Effector memory CD4-positive, alpha-beta T cell (primary cell): Measurements from ENCODE around the gene ANK3.

Experiments used
- DNase-seq, 3 donors: peaks; one replicate each; pipeline ENCODE4 v3.0.0-alpha.2; 2020
- H3K27ac ChIP-seq: 2 replicates; pipeline ENCODE4 v1.7.0; 2013; ENCODE audit warnings: mild to moderate bottlenecking, low read length, moderate library complexity; ENCODE audit not compliant: insufficient read depth, poor library complexity, severe bottlenecking
- H3K27me3 ChIP-seq: replicated peaks from 2 replicates; pipeline ENCODE4 v1.7.0; 2013; ENCODE audit warnings: mild to moderate bottlenecking, low read length; ENCODE audit not compliant: insufficient read depth, control insufficient read depth, poor library complexity, severe bottlenecking
- H3K36me3 ChIP-seq: 2 replicates; pipeline ENCODE4 v1.7.0; 2013; ENCODE audit warnings: mild to moderate bottlenecking, low read length, moderate library complexity; ENCODE audit not compliant: control insufficient read depth, insufficient read depth
- H3K4me1 ChIP-seq: 2 replicates; pipeline ENCODE4 v1.7.0; 2013; ENCODE audit warnings: low read length, mild to moderate bottlenecking; ENCODE audit not compliant: control insufficient read depth, insufficient read depth, poor library complexity, severe bottlenecking
- H3K4me3 ChIP-seq: 2 replicates; pipeline ENCODE4 v1.7.0; 2013; ENCODE audit warnings: low read length, low read depth, mild to moderate bottlenecking; ENCODE audit not compliant: insufficient read depth, poor library complexity, severe bottlenecking
- H3K9me3 ChIP-seq: 2 replicates; pipeline ENCODE4 v1.7.0; 2013; ENCODE audit warnings: mild to moderate bottlenecking, low read length, moderate library complexity; ENCODE audit not compliant: control insufficient read depth

ANK3 gene

GRCh38 chr10:60254776-60255175 is 134.9 kb downstream of the ANK3 start:
- no peak for DNase-seq
- Histone ChIP-seq H3K27me3 (no peaks in the 10 kb centered on the region), H3K4me1 (no peaks in the 10 kb centered on the region), H3K36me3 (no peaks in the 10 kb centered on the region), H3K4me3 (no peak overlapping the region), H3K9me3 (no peaks in the 10 kb centered on the region), H3K27ac (no peak overlapping the region)

- H3K4me1 ChIP-seq = no peaks in the 10 kb centered on the region
- H3K27ac ChIP-seq = no peak overlapping the region
- no peaks in the 10 kb centered on the region for H3K9me3 ChIP-seq
- H3K27me3 ChIP-seq = no peaks in the 10 kb centered on the region
- no peaks in the 10 kb centered on the region for H3K36me3 ChIP-seq
- DNase-seq = no peak
- H3K4me3 ChIP-seq = no peak overlapping the region
Measured at GRCh38 chr10:60253484-60253883, 136.2 kb downstream of the ANK3 start.

- DNase-seq = no peak
- Histone ChIP-seq H3K4me1 (no peaks in the 10 kb centered on the region), H3K27ac (no peak overlapping the region), H3K27me3 (no peaks in the 10 kb centered on the region), H3K36me3 (no peaks in the 10 kb centered on the region), H3K4me3 (no peak overlapping the region), H3K9me3 (no peaks in the 10 kb centered on the region)
Measured at GRCh38 chr10:60252688-60253087, 137.0 kb downstream of the ANK3 start.

- no peaks in the 10 kb centered on the region for H3K36me3 ChIP-seq
Measured at GRCh38 chr10:60246382-60246781, 143.3 kb downstream of the ANK3 start.

GRCh38 chr10:60239228-60239627 is 150.4 kb downstream of the ANK3 start:
- H3K4me1 ChIP-seq = peaks cover 7% of the 10 kb centered on the region

More at GRCh38 chr10:60246382-60246781, 143.3 kb downstream of the ANK3 start:
- Histone ChIP-seq H3K4me1 (no peaks in the 10 kb centered on the region), H3K27ac (no peak overlapping the region), H3K27me3 (no peaks in the 10 kb centered on the region), H3K4me3 (no peak overlapping the region), H3K9me3 (no peaks in the 10 kb centered on the region)
- no peak for DNase-seq

GRCh38 chr10:60238759-60239100 is 150.9 kb downstream of the ANK3 start:
- Histone ChIP-seq H3K27ac (no peak overlapping the region), H3K4me3 (no peak overlapping the region)

More at GRCh38 chr10:60239228-60239627, 150.4 kb downstream of the ANK3 start:
- no peak overlapping the region for H3K4me3 ChIP-seq
- H3K36me3 ChIP-seq = no peaks in the 10 kb centered on the region
- H3K27me3 ChIP-seq = no peaks in the 10 kb centered on the region
- no peak for DNase-seq
- H3K9me3 ChIP-seq = no peaks in the 10 kb centered on the region
- no peak overlapping the region for H3K27ac ChIP-seq

GRCh38 chr10:60237977-60238758 is 151.5 kb downstream of the ANK3 start:
- peaks cover 7% of the 10 kb centered on the region for H3K4me1 ChIP-seq
- DNase-seq = no peak
- H3K9me3 ChIP-seq = no peaks in the 10 kb centered on the region
- no peak overlapping the region for H3K27ac ChIP-seq
- H3K27me3 ChIP-seq = no peaks in the 10 kb centered on the region
- peak overlapping the region; percentile 19 for H3K4me3 ChIP-seq
- H3K36me3 ChIP-seq = no peaks in the 10 kb centered on the region

More at GRCh38 chr10:60238759-60239100, 150.9 kb downstream of the ANK3 start:
- no peaks in the 10 kb centered on the region for H3K9me3 ChIP-seq
- peaks cover 7% of the 10 kb centered on the region for H3K4me1 ChIP-seq
- no peaks in the 10 kb centered on the region for H3K36me3 ChIP-seq
- no peaks in the 10 kb centered on the region for H3K27me3 ChIP-seq
- DNase-seq = no peak

GRCh38 chr10:60236869-60237524 is 152.7 kb downstream of the ANK3 start:
- Histone ChIP-seq H3K4me1 (peaks cover 7% of the 10 kb centered on the region), H3K27ac (no peak overlapping the region), H3K9me3 (no peaks in the 10 kb centered on the region), H3K36me3 (no peaks in the 10 kb centered on the region), H3K4me3 (peak overlapping the region; percentile 36), H3K27me3 (no peaks in the 10 kb centered on the region)
- DNase-seq = no peak

GRCh38 chr10:60235001-60235400 is 154.7 kb downstream of the ANK3 start:
- no peaks in the 10 kb centered on the region for H3K27me3 ChIP-seq
- H3K4me3 ChIP-seq = no peak overlapping the region
- no peaks in the 10 kb centered on the region for H3K9me3 ChIP-seq
- no peak overlapping the region for H3K27ac ChIP-seq
- peaks cover 7% of the 10 kb centered on the region for H3K4me1 ChIP-seq
- DNase-seq = no peak
- H3K36me3 ChIP-seq = no peaks in the 10 kb centered on the region

GRCh38 chr10:60234551-60234950 is 155.1 kb downstream of the ANK3 start:
- Histone ChIP-seq H3K36me3 (no peaks in the 10 kb centered on the region), H3K27me3 (no peaks in the 10 kb centered on the region), H3K9me3 (no peaks in the 10 kb centered on the region), H3K4me1 (peaks cover 7% of the 10 kb centered on the region), H3K4me3 (no peak overlapping the region), H3K27ac (no peak overlapping the region)
- DNase-seq = no peak
